Measurements from ENCODE around the gene ROR1.

- TF ChIP-seq POLR2A (IDR thresholded peaks at IDR 0.05; ENCODE audit: extremely low read depth, insufficient read length) (no peak), CTCF (IDR thresholded peaks at IDR 0.05; ENCODE audit: low read depth, low read length) (no peak)
Observed at GRCh38 chr1:64199154-64199553, 425.3 kb downstream of the ROR1 start.
